Measurements from ENCODE around the gene OSBPL8.

OSBPL8 gene

GRCh38 chr12:76545486-76545885 lies 14.1 kb downstream of the OSBPL8 start:
- Histone ChIP-seq H3K4me3 (ENCODE audit: low read depth in 1 of 2, low read length in 2 of 2) (no peak overlapping the region), H3K27me3 (ENCODE audit: control insufficient read depth in 1 of 2, insufficient read depth in 2 of 2, low read length in 2 of 2) (no peaks in the 10 kb centered on the region), H3K4me1 (ENCODE audit: control insufficient read depth in 1 of 2, insufficient read depth in 2 of 2, low read length in 2 of 2) (peaks cover 12 to 17% of the 10 kb centered on the region in 2 donors), H3K9ac (ENCODE audit: low read depth in 1 of 2, low read length in 2 of 2) (no peak overlapping the region), H3K9me3 (ENCODE audit: control insufficient read depth in 1 of 2, low read length in 2 of 2) (no peaks in the 10 kb centered on the region), H3K36me3 (ENCODE audit: control insufficient read depth in 1 of 2, insufficient read depth in 2 of 2, low read length in 2 of 2) (no peaks in the 10 kb centered on the region), H3K27ac (ENCODE audit: low read depth, low read length) (no peak overlapping the region)

- Histone ChIP-seq H3K9ac (ENCODE audit: low read depth in 1 of 2, low read length in 2 of 2) (no peak overlapping the region), H3K4me1 (ENCODE audit: control insufficient read depth in 1 of 2, insufficient read depth in 2 of 2, low read length in 2 of 2) (peaks cover 12 to 17% of the 10 kb centered on the region in 2 donors), H3K27ac (ENCODE audit: low read depth, low read length) (no peak overlapping the region), H3K9me3 (ENCODE audit: control insufficient read depth in 1 of 2, low read length in 2 of 2) (no peaks in the 10 kb centered on the region), H3K36me3 (ENCODE audit: control insufficient read depth in 1 of 2, insufficient read depth in 2 of 2, low read length in 2 of 2) (no peaks in the 10 kb centered on the region), H3K27me3 (ENCODE audit: control insufficient read depth in 1 of 2, insufficient read depth in 2 of 2, low read length in 2 of 2) (no peaks in the 10 kb centered on the region), H3K4me3 (ENCODE audit: low read depth in 1 of 2, low read length in 2 of 2) (no peak overlapping the region)
These were observed 14.8 kb downstream of the OSBPL8 start for GRCh38 chr12:76544601-76545261.

- H3K36me3 ChIP-seq (ENCODE audit: control insufficient read depth in 1 of 2, insufficient read depth in 2 of 2, low read length in 2 of 2) = no peaks in the 10 kb centered on the region
- no peaks in the 10 kb centered on the region for H3K27me3 ChIP-seq (ENCODE audit: control insufficient read depth in 1 of 2, insufficient read depth in 2 of 2, low read length in 2 of 2)
- H3K9me3 ChIP-seq (ENCODE audit: control insufficient read depth in 1 of 2, low read length in 2 of 2) = no peaks in the 10 kb centered on the region
- H3K27ac ChIP-seq (ENCODE audit: low read depth, low read length) = no peak overlapping the region
- H3K4me3 ChIP-seq (ENCODE audit: low read depth in 1 of 2, low read length in 2 of 2) = no peak overlapping the region
- H3K9ac ChIP-seq (ENCODE audit: low read depth in 1 of 2, low read length in 2 of 2) = no peak overlapping the region
- H3K4me1 ChIP-seq (ENCODE audit: control insufficient read depth in 1 of 2, insufficient read depth in 2 of 2, low read length in 2 of 2) = peaks cover 12 to 17% of the 10 kb centered on the region in 2 donors
These were observed 15.7 kb downstream of the OSBPL8 start for GRCh38 chr12:76543813-76544347.

DNA sequence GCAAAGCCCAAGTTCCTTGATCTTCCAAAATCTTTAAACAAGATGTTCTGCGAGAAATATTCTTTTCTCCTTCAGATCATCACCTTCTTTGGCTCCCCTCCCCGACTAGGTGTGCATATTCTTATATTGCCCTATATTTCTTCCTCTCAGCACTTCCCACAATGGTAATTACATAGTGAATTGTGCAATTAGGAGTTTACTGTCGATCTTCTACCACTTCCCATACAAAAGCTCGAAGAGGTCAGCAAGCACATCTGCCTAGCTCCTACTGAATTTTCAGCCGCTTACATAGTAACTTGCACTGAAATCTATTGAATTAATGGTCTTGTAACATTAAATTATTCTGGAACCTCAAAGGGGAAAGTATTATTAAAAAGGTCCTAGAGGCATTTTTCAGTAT lies 16.7 kb downstream of the OSBPL8 start:
- no peak overlapping the region for H3K9ac ChIP-seq (ENCODE audit: low read depth in 1 of 2, low read length in 2 of 2)
- no peak overlapping the region for H3K4me3 ChIP-seq (ENCODE audit: low read depth in 1 of 2, low read length in 2 of 2)
- no peak overlapping the region for H3K27ac ChIP-seq (ENCODE audit: low read depth, low read length)

DNA sequence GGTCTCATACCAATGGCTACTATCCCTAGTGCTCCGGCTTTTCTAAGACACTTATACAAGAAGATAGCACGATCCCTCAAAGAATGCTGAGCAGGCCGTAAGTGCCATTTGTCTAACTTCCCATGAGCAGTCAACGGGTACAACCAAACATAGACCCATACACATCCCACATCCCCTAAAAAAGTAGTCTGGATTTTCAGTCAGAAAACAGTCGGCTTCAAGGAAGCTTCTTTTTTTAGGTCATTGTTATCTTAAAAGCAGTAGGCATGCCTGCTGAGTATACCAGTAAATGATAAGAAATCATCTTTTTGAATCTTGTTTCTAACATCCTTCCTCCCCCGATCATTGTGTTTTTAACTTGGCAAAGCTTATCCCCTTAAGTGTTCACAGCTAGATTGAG lies 19.8 kb downstream of the OSBPL8 start:
- Histone ChIP-seq H3K36me3 (ENCODE audit: control insufficient read depth in 1 of 2, insufficient read depth in 2 of 2, low read length in 2 of 2) (no peaks in the 10 kb centered on the region), H3K4me1 (ENCODE audit: control insufficient read depth in 1 of 2, insufficient read depth in 2 of 2, low read length in 2 of 2) (no peaks in the 10 kb centered on the region), H3K27ac (ENCODE audit: low read depth, low read length) (no peak overlapping the region), H3K9me3 (ENCODE audit: control insufficient read depth in 1 of 2, low read length in 2 of 2) (no peaks in the 10 kb centered on the region), H3K9ac (ENCODE audit: low read depth in 1 of 2, low read length in 2 of 2) (no peak overlapping the region), H3K4me3 (ENCODE audit: low read depth in 1 of 2, low read length in 2 of 2) (no peak overlapping the region), H3K27me3 (ENCODE audit: control insufficient read depth in 1 of 2, insufficient read depth in 2 of 2, low read length in 2 of 2) (no peaks in the 10 kb centered on the region)

More for the DNA sequence above, 16.7 kb downstream of the OSBPL8 start:
- Histone ChIP-seq H3K36me3 (ENCODE audit: control insufficient read depth in 1 of 2, insufficient read depth in 2 of 2, low read length in 2 of 2) (no peaks in the 10 kb centered on the region), H3K4me1 (ENCODE audit: control insufficient read depth in 1 of 2, insufficient read depth in 2 of 2, low read length in 2 of 2) (peaks cover 4 to 9% of the 10 kb centered on the region in 2 donors), H3K27me3 (ENCODE audit: control insufficient read depth in 1 of 2, insufficient read depth in 2 of 2, low read length in 2 of 2) (no peaks in the 10 kb centered on the region), H3K9me3 (ENCODE audit: control insufficient read depth in 1 of 2, low read length in 2 of 2) (no peaks in the 10 kb centered on the region)

- H3K36me3 ChIP-seq (ENCODE audit: control insufficient read depth in 1 of 2, insufficient read depth in 2 of 2, low read length in 2 of 2) = no peaks in the 10 kb centered on the region
- no peak overlapping the region for H3K9ac ChIP-seq (ENCODE audit: low read depth in 1 of 2, low read length in 2 of 2)
- no peak overlapping the region for H3K4me3 ChIP-seq (ENCODE audit: low read depth in 1 of 2, low read length in 2 of 2)
- H3K27ac ChIP-seq (ENCODE audit: low read depth, low read length) = no peak overlapping the region
- H3K9me3 ChIP-seq (ENCODE audit: control insufficient read depth in 1 of 2, low read length in 2 of 2) = no peaks in the 10 kb centered on the region
- no peaks in the 10 kb centered on the region for H3K27me3 ChIP-seq (ENCODE audit: control insufficient read depth in 1 of 2, insufficient read depth in 2 of 2, low read length in 2 of 2)
- no peaks in the 10 kb centered on the region for H3K4me1 ChIP-seq (ENCODE audit: control insufficient read depth in 1 of 2, insufficient read depth in 2 of 2, low read length in 2 of 2)
These were observed 21.6 kb downstream of the OSBPL8 start for GRCh38 chr12:76537923-76538322.

DNA sequence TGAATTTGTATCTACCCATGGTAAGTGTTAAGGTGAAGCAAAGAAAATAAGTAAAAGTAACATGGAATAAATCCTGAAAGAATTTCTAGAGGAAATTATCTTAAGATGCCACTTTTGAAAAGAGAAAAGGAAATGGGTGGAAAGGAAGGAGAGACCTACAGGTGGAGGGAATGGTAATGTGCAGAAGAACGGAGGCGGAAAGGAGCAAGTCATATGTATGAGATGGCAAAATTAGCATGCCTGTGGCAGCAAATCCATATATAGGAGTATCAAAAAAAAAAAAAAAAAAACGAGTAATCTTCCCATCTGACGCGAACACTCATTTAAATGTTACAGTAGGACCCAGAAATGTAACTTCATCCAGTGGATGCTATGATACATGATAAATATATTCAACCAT lies 23.0 kb downstream of the OSBPL8 start:
- no peak overlapping the region for H3K27ac ChIP-seq (ENCODE audit: low read depth, low read length)
- no peaks in the 10 kb centered on the region for H3K36me3 ChIP-seq (ENCODE audit: control insufficient read depth in 1 of 2, insufficient read depth in 2 of 2, low read length in 2 of 2)
- H3K9me3 ChIP-seq (ENCODE audit: control insufficient read depth in 1 of 2, low read length in 2 of 2) = no peaks in the 10 kb centered on the region
- no peak overlapping the region for H3K4me3 ChIP-seq (ENCODE audit: low read depth in 1 of 2, low read length in 2 of 2)
- no peaks in the 10 kb centered on the region for H3K27me3 ChIP-seq (ENCODE audit: control insufficient read depth in 1 of 2, insufficient read depth in 2 of 2, low read length in 2 of 2)
- H3K9ac ChIP-seq (ENCODE audit: low read depth in 1 of 2, low read length in 2 of 2) = no peak overlapping the region
- H3K4me1 ChIP-seq (ENCODE audit: control insufficient read depth in 1 of 2, insufficient read depth in 2 of 2, low read length in 2 of 2) = peaks cover 0 to under 1% of the 10 kb centered on the region in 2 donors

- H3K27me3 ChIP-seq (ENCODE audit: control insufficient read depth in 1 of 2, insufficient read depth in 2 of 2, low read length in 2 of 2) = no peaks in the 10 kb centered on the region
These were observed 24.4 kb downstream of the OSBPL8 start for GRCh38 chr12:76535170-76535569.

GRCh38 chr12:76533331-76533730 lies 26.2 kb downstream of the OSBPL8 start:
- no peak overlapping the region for H3K9ac ChIP-seq (ENCODE audit: low read depth in 1 of 2, low read length in 2 of 2)
- H3K4me1 ChIP-seq (ENCODE audit: control insufficient read depth in 1 of 2, insufficient read depth in 2 of 2, low read length in 2 of 2) = peaks cover 20 to 21% of the 10 kb centered on the region in 2 donors
- H3K27ac ChIP-seq (ENCODE audit: low read depth, low read length) = no peak overlapping the region
- no peaks in the 10 kb centered on the region for H3K9me3 ChIP-seq (ENCODE audit: control insufficient read depth in 1 of 2, low read length in 2 of 2)
- no peaks in the 10 kb centered on the region for H3K36me3 ChIP-seq (ENCODE audit: control insufficient read depth in 1 of 2, insufficient read depth in 2 of 2, low read length in 2 of 2)
- H3K27me3 ChIP-seq (ENCODE audit: control insufficient read depth in 1 of 2, insufficient read depth in 2 of 2, low read length in 2 of 2) = no peaks in the 10 kb centered on the region
- no peak overlapping the region for H3K4me3 ChIP-seq (ENCODE audit: low read depth in 1 of 2, low read length in 2 of 2)

More at GRCh38 chr12:76535170-76535569, 24.4 kb downstream of the OSBPL8 start:
- H3K9me3 ChIP-seq (ENCODE audit: control insufficient read depth in 1 of 2, low read length in 2 of 2) = no peaks in the 10 kb centered on the region
- H3K36me3 ChIP-seq (ENCODE audit: control insufficient read depth in 1 of 2, insufficient read depth in 2 of 2, low read length in 2 of 2) = no peaks in the 10 kb centered on the region
- no peak overlapping the region for H3K27ac ChIP-seq (ENCODE audit: low read depth, low read length)
- H3K4me3 ChIP-seq (ENCODE audit: low read depth in 1 of 2, low read length in 2 of 2) = no peak overlapping the region
- peaks cover 9 to 13% of the 10 kb centered on the region in 2 donors for H3K4me1 ChIP-seq (ENCODE audit: control insufficient read depth in 1 of 2, insufficient read depth in 2 of 2, low read length in 2 of 2)
- no peak overlapping the region for H3K9ac ChIP-seq (ENCODE audit: low read depth in 1 of 2, low read length in 2 of 2)

DNA sequence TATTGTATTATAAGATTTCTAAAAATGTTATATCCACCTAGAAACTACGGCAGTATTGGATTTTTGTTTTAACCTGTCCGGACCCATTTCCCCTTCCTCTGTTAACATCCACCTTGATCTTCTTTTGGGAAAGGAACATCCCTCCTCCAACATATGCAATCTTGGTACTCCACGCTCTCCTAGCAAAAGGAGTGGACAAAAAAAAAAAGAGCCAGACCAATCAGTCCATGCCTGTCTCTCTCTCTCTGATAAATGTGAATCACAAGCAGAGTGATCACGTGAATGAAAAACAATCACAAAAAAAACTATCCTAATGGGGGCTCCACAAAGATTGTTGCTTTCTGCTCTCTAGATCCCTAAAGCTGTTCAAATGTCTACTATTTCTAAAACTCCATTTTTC lies 27.1 kb downstream of the OSBPL8 start:
- Histone ChIP-seq H3K36me3 (ENCODE audit: control insufficient read depth in 1 of 2, insufficient read depth in 2 of 2, low read length in 2 of 2) (no peaks in the 10 kb centered on the region), H3K9ac (ENCODE audit: low read depth in 1 of 2, low read length in 2 of 2) (no peak overlapping the region), H3K4me1 (ENCODE audit: control insufficient read depth in 1 of 2, insufficient read depth in 2 of 2, low read length in 2 of 2) (peaks cover 20 to 21% of the 10 kb centered on the region in 2 donors), H3K27me3 (ENCODE audit: control insufficient read depth in 1 of 2, insufficient read depth in 2 of 2, low read length in 2 of 2) (no peaks in the 10 kb centered on the region), H3K9me3 (ENCODE audit: control insufficient read depth in 1 of 2, low read length in 2 of 2) (no peaks in the 10 kb centered on the region), H3K4me3 (ENCODE audit: low read depth in 1 of 2, low read length in 2 of 2) (no peak overlapping the region), H3K27ac (ENCODE audit: low read depth, low read length) (no peak overlapping the region)

Measured in duodenal mucosa (tissue), 2 donors.